ENCODE measurements around the gene MTURN.
A peak's percentile ranks its signal among the peaks of the same experiment; 100 is the strongest.
"Not testable (repeated sequence)": the region's sequence is repeated elsewhere in the genome, so short reads cannot be mapped to it uniquely, and the experiment has no call there.

MTURN gene

DNA sequence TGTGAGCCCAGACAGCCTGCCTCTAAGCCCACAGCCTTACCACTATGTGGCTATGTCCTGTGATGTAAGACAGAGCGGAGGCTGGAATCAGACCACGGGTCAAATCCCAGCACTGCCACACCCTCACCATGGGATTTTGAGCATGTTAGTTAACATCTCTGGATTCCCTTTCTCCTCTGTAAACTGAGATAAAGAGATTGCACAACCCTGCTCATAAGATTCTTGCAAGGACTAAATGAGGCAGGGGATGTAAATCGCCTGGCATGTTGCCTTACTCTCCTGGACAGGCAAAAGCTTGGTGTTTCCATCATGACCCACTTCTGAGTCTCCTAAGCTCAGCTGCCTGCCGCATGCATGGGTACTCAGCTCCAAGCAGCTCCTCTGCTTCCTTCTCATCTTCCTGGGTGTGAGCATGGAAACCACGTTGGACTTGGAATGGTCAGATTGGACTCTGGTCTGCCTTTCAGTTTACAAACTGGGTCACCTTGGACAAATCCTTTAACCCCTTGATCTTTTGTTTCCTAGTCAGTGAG, 41.3 kb upstream of the MTURN start:
- TF ChIP-seq, protein P1, sequence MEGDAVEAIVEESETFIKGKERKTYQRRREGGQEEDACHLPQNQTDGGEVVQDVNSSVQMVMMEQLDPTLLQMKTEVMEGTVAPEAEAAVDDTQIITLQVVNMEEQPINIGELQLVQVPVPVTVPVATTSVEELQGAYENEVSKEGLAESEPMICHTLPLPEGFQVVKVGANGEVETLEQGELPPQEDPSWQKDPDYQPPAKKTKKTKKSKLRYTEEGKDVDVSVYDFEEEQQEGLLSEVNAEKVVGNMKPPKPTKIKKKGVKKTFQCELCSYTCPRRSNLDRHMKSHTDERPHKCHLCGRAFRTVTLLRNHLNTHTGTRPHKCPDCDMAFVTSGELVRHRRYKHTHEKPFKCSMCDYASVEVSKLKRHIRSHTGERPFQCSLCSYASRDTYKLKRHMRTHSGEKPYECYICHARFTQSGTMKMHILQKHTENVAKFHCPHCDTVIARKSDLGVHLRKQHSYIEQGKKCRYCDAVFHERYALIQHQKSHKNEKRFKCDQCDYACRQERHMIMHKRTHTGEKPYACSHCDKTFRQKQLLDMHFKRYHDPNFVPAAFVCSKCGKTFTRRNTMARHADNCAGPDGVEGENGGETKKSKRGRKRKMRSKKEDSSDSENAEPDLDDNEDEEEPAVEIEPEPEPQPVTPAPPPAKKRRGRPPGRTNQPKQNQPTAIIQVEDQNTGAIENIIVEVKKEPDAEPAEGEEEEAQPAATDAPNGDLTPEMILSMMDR (IDR thresholded peaks at IDR 0.05; ENCODE audit: low read length, missing control alignments): no peak
- peak; percentile 13 for DNase-seq (ENCODE audit: low read depth)
- no peak overlapping the region for H3K4me3 ChIP-seq (replicated peaks; ENCODE audit: low read depth, low read length)

DNA sequence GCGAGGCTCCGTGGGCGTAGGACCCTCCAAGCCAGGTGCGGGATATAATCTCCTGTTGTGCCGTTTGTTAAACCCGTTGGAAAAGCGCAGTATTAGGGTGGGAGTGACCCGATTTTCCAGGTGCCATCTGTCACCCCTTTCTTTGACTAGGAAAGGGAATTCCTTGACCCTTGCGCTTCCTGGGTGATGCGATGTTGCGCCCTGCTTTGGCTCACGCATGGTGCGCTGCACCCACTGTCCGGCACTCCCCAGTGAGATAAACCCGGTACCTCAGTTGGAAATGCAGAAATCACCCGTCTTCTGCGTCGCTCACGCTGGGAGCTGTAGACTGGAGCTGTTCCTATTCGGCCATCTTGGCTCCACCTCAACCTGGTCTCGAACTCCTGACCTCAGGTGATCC, 36.2 kb upstream of the MTURN start:
- not testable (repeated sequence) for H3K4me3 ChIP-seq (replicated peaks; ENCODE audit: low read depth, low read length); DNase-seq (ENCODE audit: low read depth)

DNA sequence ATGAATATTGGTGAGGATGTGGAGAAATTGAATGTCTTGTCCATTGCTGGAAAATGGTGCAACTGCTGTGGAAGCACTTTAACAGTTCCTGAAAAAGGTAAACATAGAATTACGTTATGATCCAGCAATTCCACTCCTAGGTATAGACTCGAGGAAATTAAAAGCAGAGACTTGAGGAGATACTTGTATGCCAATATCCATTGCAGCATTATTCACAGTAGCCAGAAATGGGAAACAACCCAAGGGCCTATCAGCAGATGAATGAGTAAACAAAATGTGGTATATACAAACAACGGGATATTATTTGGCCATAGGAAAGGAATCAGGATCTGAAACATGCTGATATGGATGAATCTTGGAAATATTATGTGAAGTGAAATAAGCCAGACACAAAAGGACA, 32.5 kb upstream of the MTURN start:
- TF ChIP-seq, protein P1 (IDR thresholded peaks at IDR 0.05; ENCODE audit: low read length, missing control alignments): no peak

DNA sequence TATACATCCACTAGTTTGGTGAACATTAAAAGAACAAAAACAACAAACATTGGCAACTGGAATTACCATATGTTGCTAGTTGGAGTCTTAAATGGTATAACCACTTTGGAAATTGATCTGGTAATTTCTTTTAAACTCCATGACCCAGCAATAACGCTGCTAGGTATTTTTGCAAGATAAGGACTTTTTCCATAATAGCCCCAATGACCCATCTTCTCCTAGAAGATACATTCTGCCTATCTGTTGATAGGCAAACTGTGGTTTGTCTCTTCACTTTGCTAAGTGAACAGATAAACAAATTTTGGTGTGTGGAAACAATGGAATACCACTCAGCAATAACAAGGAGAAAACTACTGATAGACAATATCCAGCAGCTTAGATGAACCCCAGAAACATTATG, 30.6 kb upstream of the MTURN start:
- TF ChIP-seq, protein P1 (IDR thresholded peaks at IDR 0.05; ENCODE audit: low read length, missing control alignments): no peak
- no peak overlapping the region for H3K4me3 ChIP-seq (replicated peaks; ENCODE audit: low read depth, low read length)

More for the DNA sequence above, 32.5 kb upstream of the MTURN start:
- no peak for DNase-seq (ENCODE audit: low read depth)
- no peak overlapping the region for H3K4me3 ChIP-seq (replicated peaks; ENCODE audit: low read depth, low read length)

DNA sequence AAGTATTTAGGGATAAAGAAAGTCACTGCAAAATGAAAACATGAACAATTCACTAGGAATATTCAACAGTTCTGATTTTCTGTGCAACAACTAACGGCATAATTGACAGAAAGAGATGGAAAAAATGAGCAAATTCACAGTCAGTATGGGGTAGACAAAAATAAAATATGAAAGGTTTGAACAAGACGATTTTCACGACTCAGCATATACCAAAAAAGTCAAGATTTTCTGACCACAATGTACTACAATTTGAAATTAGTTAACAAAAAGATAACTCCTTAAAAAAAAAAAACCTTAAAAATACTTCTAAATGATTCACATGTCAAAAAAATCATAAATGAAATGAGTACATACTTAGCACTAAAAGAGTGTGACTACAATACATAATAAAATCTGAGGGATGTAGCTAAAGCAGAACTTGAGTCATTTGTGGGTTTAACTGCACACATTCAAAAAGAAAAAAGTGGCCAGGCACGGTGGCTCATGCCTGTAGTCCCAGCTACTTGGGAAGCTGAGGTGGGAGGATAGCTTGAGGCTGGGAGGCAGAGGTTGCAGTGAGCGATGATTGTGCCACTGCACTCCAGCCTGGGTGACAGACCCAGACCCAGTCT, 22.6 kb upstream of the MTURN start:
- TF ChIP-seq, protein P1 (IDR thresholded peaks at IDR 0.05; ENCODE audit: low read length, missing control alignments): no peak
- H3K4me3 ChIP-seq (replicated peaks; ENCODE audit: low read depth, low read length): no peak overlapping the region
- no peak for DNase-seq (ENCODE audit: low read depth)

More for the DNA sequence above, 30.6 kb upstream of the MTURN start:
- no peak for DNase-seq (ENCODE audit: low read depth)

DNA sequence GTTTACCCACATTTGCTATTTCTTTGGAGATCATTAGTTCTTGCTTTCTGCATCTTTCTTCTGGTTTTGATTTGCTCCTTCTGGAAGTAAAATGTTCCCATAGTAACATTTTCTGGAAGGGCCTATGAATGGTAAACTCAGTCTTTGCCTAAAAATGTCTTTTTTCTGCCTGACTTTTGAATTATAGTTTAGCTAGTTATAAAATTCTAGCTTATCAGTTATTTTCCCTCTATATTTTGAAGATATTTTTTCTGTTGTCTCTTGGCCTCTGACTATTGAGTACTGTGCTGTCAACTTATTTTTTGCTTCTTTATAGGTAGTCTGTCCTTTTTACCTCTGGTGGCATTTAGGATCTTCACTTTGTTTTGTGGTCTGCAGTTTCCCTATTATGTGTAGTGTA, 21.6 kb upstream of the MTURN start:
- no peak for DNase-seq (ENCODE audit: low read depth)
- TF ChIP-seq, protein P1 (IDR thresholded peaks at IDR 0.05; ENCODE audit: low read length, missing control alignments): no peak
- no peak overlapping the region for H3K4me3 ChIP-seq (replicated peaks; ENCODE audit: low read depth, low read length)

DNA sequence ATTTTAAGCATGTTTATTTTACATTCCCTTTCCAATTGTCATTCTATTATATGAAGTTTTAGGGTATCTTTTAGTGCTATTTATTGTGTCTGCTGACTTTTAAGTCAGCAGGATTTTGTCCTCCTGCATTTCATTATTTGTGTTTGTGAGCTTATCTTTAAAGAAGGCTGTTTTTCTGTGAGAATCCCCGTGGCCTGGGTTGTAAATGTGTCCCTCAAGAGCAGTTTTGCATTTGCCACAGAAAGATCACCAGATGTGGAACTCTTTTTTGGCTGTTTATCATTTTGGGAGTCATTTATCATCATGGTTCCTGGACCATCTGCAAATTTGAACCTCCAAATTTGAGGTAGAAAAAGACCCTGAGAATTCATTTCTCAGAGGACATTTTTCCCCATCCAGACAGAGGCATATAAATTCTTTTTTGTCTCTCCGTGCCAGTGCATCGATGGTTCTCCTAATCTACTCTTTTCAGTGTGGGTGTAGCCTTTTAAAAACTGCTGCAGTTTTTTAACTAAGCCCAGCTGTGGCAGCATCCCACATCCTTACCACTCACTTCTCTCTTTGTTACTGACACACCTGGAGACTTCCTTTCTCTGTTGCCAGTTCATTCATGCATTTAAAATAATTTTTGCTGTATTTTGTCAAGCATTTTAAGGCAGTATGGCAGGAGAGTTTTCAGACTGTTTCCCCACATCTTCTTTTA, 20.1 kb upstream of the MTURN start:
- DNase-seq (ENCODE audit: low read depth): no peak
- TF ChIP-seq, protein P1 (IDR thresholded peaks at IDR 0.05; ENCODE audit: low read length, missing control alignments): no peak
- H3K4me3 ChIP-seq (replicated peaks; ENCODE audit: low read depth, low read length): no peak overlapping the region

Measured in fibroblast of pulmonary artery (primary cell).